ENCODE measurements around the gene SCARF2. TPM values are rescaled to one million over a fixed set of nuclear protein-coding genes. Genes with fewer than 3 reads are reported as not detected.
"Not testable (repeated sequence)": the region's sequence is repeated elsewhere in the genome, so short reads cannot be mapped to it uniquely, and the experiment has no call there.

The SCARF2 gene
- total and polyA plus RNA-seq, 4 donors: 0.15 to 2.0 (median 1.7) TPM

DNA sequence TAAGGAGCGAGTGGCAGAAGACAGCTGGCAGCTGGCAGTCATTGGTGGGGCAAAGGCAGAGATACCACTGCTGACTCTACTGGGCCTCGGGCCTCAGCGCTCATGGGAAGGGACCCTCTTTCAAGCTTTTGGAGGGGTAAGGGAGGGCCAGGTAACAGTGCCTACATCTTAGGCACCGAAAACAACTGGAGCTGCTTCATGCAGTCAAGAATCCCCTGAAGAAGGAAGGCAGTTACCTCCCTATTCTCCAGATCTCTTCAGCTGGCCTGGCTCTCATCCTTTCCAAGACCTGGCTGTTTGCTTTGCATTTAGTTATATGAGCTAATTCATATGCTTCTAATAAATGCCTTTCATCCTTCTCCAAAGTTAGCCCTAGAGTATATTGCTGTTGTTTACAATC is 59.5 kb downstream of the SCARF2 start:
- Histone ChIP-seq H3K9ac (ENCODE audit: low read depth in 1 of 2, low read length in 2 of 2) (no peak overlapping the region), H3K9me3 (ENCODE audit: control insufficient read depth in 4 of 4, low read length in 3 of 4) (no peaks in the 10 kb centered on the region), H3K4me3 (ENCODE audit: low read depth in 1 of 3, low read length in 3 of 3) (no peak overlapping the region), H3K4me1 (ENCODE audit: control insufficient read depth in 4 of 4, insufficient read depth in 4 of 4, low read length in 3 of 4) (no peaks in the 10 kb centered on the region), H3K27ac (ENCODE audit: low read depth in 1 of 2, low read length in 2 of 2) (no peak overlapping the region), H3K27me3 (ENCODE audit: control insufficient read depth in 4 of 4, insufficient read depth in 4 of 4, low read length in 3 of 4) (no peaks in the 10 kb centered on the region), H3K36me3 (ENCODE audit: control insufficient read depth in 4 of 4, insufficient read depth in 3 of 4, low read depth in 1 of 4, low read length in 3 of 4) (no peaks in the 10 kb centered on the region)
- TF ChIP-seq HNF4G (IDR thresholded peaks at IDR 0.05) (no peak), SP1 (IDR thresholded peaks at IDR 0.05) (no peak), HNF4A (conservative IDR thresholded peaks at IDR 0.05) (no peak), JUND (IDR thresholded peaks at IDR 0.05) (no peak), RAD21 (IDR thresholded peaks at IDR 0.05) (no peak), TAF1 (conservative IDR thresholded peaks at IDR 0.05) (no peak), RXRA (IDR thresholded peaks at IDR 0.05) (no peak), FOXA2 (IDR thresholded peaks at IDR 0.05) (no peak), EGR1 (IDR thresholded peaks at IDR 0.05; ENCODE audit: low read depth in 2 of 2) (no peak), YY1 (IDR thresholded peaks at IDR 0.05) (no peak), FOXA1 (IDR thresholded peaks at IDR 0.05) (no peak)
- TF ChIP-seq, protein P1, sequence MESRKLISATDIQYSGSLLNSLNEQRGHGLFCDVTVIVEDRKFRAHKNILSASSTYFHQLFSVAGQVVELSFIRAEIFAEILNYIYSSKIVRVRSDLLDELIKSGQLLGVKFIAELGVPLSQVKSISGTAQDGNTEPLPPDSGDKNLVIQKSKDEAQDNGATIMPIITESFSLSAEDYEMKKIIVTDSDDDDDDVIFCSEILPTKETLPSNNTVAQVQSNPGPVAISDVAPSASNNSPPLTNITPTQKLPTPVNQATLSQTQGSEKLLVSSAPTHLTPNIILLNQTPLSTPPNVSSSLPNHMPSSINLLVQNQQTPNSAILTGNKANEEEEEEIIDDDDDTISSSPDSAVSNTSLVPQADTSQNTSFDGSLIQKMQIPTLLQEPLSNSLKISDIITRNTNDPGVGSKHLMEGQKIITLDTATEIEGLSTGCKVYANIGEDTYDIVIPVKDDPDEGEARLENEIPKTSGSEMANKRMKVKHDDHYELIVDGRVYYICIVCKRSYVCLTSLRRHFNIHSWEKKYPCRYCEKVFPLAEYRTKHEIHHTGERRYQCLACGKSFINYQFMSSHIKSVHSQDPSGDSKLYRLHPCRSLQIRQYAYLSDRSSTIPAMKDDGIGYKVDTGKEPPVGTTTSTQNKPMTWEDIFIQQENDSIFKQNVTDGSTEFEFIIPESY (IDR thresholded peaks at IDR 0.05): no peak
- TF ChIP-seq, protein P2, sequence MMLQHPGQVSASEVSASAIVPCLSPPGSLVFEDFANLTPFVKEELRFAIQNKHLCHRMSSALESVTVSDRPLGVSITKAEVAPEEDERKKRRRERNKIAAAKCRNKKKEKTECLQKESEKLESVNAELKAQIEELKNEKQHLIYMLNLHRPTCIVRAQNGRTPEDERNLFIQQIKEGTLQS (IDR thresholded peaks at IDR 0.05): no peak
- TF ChIP-seq, protein P3, sequence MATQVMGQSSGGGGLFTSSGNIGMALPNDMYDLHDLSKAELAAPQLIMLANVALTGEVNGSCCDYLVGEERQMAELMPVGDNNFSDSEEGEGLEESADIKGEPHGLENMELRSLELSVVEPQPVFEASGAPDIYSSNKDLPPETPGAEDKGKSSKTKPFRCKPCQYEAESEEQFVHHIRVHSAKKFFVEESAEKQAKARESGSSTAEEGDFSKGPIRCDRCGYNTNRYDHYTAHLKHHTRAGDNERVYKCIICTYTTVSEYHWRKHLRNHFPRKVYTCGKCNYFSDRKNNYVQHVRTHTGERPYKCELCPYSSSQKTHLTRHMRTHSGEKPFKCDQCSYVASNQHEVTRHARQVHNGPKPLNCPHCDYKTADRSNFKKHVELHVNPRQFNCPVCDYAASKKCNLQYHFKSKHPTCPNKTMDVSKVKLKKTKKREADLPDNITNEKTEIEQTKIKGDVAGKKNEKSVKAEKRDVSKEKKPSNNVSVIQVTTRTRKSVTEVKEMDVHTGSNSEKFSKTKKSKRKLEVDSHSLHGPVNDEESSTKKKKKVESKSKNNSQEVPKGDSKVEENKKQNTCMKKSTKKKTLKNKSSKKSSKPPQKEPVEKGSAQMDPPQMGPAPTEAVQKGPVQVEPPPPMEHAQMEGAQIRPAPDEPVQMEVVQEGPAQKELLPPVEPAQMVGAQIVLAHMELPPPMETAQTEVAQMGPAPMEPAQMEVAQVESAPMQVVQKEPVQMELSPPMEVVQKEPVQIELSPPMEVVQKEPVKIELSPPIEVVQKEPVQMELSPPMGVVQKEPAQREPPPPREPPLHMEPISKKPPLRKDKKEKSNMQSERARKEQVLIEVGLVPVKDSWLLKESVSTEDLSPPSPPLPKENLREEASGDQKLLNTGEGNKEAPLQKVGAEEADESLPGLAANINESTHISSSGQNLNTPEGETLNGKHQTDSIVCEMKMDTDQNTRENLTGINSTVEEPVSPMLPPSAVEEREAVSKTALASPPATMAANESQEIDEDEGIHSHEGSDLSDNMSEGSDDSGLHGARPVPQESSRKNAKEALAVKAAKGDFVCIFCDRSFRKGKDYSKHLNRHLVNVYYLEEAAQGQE (IDR thresholded peaks at IDR 0.05): no peak
- TF ChIP-seq, protein P4, sequence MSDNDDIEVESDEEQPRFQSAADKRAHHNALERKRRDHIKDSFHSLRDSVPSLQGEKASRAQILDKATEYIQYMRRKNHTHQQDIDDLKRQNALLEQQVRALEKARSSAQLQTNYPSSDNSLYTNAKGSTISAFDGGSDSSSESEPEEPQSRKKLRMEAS (IDR thresholded peaks at IDR 0.05): no peak
- TF ChIP-seq, protein P5, sequence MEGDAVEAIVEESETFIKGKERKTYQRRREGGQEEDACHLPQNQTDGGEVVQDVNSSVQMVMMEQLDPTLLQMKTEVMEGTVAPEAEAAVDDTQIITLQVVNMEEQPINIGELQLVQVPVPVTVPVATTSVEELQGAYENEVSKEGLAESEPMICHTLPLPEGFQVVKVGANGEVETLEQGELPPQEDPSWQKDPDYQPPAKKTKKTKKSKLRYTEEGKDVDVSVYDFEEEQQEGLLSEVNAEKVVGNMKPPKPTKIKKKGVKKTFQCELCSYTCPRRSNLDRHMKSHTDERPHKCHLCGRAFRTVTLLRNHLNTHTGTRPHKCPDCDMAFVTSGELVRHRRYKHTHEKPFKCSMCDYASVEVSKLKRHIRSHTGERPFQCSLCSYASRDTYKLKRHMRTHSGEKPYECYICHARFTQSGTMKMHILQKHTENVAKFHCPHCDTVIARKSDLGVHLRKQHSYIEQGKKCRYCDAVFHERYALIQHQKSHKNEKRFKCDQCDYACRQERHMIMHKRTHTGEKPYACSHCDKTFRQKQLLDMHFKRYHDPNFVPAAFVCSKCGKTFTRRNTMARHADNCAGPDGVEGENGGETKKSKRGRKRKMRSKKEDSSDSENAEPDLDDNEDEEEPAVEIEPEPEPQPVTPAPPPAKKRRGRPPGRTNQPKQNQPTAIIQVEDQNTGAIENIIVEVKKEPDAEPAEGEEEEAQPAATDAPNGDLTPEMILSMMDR (IDR thresholded peaks at IDR 0.05; ENCODE audit: low read depth, low read length, missing input control): no peak
- no peak for DNase-seq (ENCODE audit: low spot score)
- 93% methylated on average over 4 of the region's 4 CpGs for WGBS

DNA sequence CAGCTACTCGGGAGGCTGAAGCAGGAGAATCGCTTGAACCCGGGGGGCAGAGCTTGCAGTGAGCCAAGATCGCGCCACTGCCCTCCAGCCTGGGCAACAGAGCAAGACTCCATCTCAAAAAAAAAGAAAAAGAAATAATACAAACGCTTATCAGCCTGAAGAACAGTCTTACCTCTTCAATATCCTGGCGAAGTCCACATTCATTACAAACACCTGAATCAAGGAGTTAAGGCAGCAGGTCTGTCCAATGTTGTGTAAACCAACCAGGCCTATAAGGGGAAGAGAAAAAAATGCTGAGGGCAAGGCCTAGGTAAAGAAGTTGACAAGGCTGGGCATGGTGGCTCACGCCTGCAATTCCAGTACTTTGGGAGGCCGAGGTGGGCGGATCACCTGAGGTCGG is 60.6 kb downstream of the SCARF2 start:
- not testable (repeated sequence) for H3K9me3 ChIP-seq (ENCODE audit: control insufficient read depth in 4 of 4, low read length in 3 of 4); H3K36me3 ChIP-seq (ENCODE audit: control insufficient read depth in 4 of 4, insufficient read depth in 3 of 4, low read depth in 1 of 4, low read length in 3 of 4); DNase-seq (ENCODE audit: low spot score); H3K27ac ChIP-seq (ENCODE audit: low read depth in 1 of 2, low read length in 2 of 2); H3K9ac ChIP-seq (ENCODE audit: low read depth in 1 of 2, low read length in 2 of 2); H3K27me3 ChIP-seq (ENCODE audit: control insufficient read depth in 4 of 4, insufficient read depth in 4 of 4, low read length in 3 of 4); H3K4me1 ChIP-seq (ENCODE audit: control insufficient read depth in 4 of 4, insufficient read depth in 4 of 4, low read length in 3 of 4); H3K4me3 ChIP-seq (ENCODE audit: low read depth in 1 of 3, low read length in 3 of 3)
- 97% methylated on average over 11 of the region's 11 CpGs for WGBS

DNA sequence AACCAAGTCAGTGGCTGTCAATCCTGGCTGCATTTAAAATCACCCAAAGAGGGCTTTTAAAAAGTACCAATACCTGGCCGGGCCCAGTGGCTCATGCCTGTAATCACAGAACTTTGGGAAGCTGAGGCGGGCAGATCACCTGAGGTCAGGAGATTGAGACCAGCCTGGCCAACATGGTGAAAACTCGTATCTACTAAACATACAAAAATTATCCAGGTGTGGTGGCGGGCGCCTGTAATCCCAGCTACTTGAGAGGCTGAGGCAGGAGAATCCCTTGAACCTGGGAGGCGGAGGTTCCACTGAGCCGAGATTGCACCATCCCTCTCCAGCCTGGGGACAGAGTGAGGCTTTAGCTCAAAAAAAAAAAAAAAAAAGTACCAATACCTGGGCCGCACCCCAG is 61.3 kb downstream of the SCARF2 start:
- 95% methylated on average over 8 of the region's 8 CpGs for WGBS
- not testable (repeated sequence) for H3K27me3 ChIP-seq (ENCODE audit: control insufficient read depth in 4 of 4, insufficient read depth in 4 of 4, low read length in 3 of 4); H3K36me3 ChIP-seq (ENCODE audit: control insufficient read depth in 4 of 4, insufficient read depth in 3 of 4, low read depth in 1 of 4, low read length in 3 of 4); H3K9ac ChIP-seq (ENCODE audit: low read depth in 1 of 2, low read length in 2 of 2); H3K4me1 ChIP-seq (ENCODE audit: control insufficient read depth in 4 of 4, insufficient read depth in 4 of 4, low read length in 3 of 4); H3K27ac ChIP-seq (ENCODE audit: low read depth in 1 of 2, low read length in 2 of 2); DNase-seq (ENCODE audit: low spot score); H3K4me3 ChIP-seq (ENCODE audit: low read depth in 1 of 3, low read length in 3 of 3); H3K9me3 ChIP-seq (ENCODE audit: control insufficient read depth in 4 of 4, low read length in 3 of 4)
